A549 (cell line): ENCODE data around the gene SLC9B1.

Experiments
- CTCF ChIP-seq: fragments of >200 bp; sonication (Bioruptor Twin); formaldehyde crosslinking; IDR thresholded peaks from 3 replicates; pipeline ENCODE4 v1.5.1; 2016
- MAX ChIP-seq: IDR thresholded peaks from 2 replicates; pipeline ENCODE4 v1.6.1; 2012
- MYC ChIP-seq: IDR thresholded peaks from 2 replicates; pipeline ENCODE4 v1.6.1; 2012; ENCODE audit warnings: mild to moderate bottlenecking, inconsistent platforms, low read length, improper control_type of control experiment, borderline replicate concordance
- POLR2A ChIP-seq: IDR thresholded peaks from 2 replicates; pipeline ENCODE4 v1.6.1; 2012; ENCODE audit warnings: mild to moderate bottlenecking, low read length
- SMC3 ChIP-seq: fragments of >200 bp; sonication (Bioruptor Twin); formaldehyde crosslinking; IDR thresholded peaks from 3 replicates; pipeline ENCODE4 v1.6.1; 2018; ENCODE audit warnings: inconsistent platforms
- USF2 ChIP-seq: fragments of 450-650 bp; IDR thresholded peaks from 2 replicates; pipeline ENCODE4 v1.6.1; 2014; ENCODE audit warnings: antibody characterized with exemption

GRCh38 chr4:103021120-103021519 is 1.6 kb upstream of the SLC9B1 start:
- TF ChIP-seq CTCF (no peak), MYC (no peak), USF2 (no peak), MAX (no peak), POLR2A (no peak), SMC3 (no peak)
